GM15510 (cell line): ENCODE data around the gene RAB2B.

Source experiments
- POLR2A ChIP-seq: IDR thresholded peaks from 3 replicates; pipeline ENCODE4 v1.6.1; 2011; ENCODE audit warnings: borderline replicate concordance; ENCODE audit not compliant: insufficient read length; ENCODE audit errors: extremely low read depth

RAB2B gene

DNA sequence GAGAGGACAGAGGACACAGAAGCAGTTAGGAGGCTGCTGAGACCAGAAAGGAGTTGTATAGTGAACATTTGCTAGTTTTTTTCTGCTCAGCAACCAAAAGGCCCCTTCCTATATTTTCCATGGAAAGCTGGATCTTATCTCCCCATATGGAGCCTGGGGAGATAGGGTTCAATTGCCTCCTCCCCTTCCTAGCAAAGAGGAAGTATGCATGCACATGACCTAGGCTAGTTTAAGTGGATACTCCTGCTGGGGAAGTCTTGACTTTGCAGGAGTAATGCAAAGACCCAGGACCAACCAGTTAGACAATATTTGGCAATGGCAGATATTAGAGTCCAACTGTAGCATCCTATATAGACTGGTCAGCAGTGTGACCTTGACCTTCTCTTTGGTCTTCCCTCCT is 35.9 kb downstream of the RAB2B start:
- no peak for TF ChIP-seq POLR2A

DNA sequence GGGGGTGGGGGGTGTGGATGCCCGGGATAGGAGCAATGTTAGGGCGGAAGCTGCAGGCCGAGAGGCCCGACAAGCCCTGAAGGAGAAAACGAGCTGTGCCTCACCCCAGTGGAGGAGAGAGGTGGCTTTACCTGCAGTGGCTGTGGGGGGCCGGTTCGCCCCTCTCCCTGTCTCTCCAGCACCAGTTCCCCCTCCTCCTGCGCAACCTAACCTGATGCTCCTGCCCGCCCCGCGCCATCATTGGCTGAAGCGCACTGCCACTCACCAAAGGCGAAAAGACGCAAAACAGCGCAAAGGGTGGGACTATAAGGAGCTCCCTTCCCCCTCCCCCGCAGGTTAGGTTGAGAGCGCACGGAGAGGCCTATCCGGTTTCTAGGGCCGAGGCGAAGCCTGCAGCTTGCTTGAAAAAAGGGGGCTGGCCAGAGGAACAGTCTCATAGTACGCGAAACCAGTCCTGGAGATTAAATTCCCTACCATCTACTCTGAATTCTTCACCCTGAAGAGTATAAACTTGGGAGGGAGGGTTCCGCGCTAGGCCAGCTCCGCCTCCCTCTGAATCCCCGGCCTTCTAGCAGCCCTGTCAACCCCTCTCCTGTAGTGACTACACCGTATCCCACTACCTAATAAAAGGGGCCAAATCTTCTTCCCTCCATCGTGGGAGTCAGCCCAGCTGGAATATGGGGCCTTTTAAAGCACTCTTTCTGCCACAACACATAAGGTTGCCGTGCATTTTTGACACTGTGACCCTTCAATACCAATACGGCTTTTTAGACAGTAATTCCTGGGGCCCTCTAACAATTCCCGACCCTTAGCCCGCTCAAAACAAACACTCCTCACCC is 39.5 kb downstream of the RAB2B start:
- TF ChIP-seq POLR2A, result peak; percentile 51

DNA sequence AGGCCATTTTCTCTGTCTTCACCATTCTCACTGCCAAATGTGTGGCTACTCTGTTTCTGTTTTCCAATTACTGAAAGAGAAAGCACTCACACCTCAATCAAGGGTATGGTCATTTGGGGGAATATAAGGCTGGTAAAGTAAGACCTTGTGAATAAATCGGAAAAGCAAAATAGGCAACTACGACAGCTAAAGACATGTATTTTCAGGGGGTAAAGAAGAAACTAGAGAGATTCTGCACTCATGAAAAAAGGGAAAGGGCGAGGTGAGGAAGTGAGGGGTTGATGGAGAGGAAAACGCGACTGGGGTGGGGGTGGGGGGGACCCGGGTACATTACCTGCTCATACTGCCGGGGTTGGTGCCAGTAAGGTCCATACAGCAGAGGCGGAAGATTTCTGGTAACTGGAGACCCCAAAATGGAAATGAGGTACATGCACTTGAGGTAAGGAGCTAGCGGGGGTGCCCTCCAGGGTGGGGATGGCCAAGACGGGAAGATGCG is 40.1 kb downstream of the RAB2B start:
- no peak for TF ChIP-seq POLR2A

DNA sequence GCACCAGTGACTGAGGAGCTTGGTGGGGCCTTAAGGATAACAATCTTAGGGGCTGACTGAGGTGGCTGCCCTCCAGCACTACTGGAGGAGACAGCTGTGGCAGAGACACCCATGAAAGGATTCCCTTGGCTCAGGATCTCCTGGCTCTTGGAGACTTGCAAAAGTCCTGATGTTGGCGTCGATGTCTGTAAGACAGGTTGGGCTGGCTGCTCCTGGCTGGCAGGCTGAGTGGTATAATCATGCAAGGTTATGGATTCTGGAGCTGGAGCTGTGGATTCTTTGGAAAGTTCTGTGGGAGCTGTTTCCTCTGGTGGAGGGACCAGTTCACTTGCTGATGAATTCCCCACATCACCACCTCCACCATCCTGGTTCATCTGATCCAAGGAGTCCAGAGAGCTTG is 45.6 kb downstream of the RAB2B start:
- no peak for TF ChIP-seq POLR2A

DNA sequence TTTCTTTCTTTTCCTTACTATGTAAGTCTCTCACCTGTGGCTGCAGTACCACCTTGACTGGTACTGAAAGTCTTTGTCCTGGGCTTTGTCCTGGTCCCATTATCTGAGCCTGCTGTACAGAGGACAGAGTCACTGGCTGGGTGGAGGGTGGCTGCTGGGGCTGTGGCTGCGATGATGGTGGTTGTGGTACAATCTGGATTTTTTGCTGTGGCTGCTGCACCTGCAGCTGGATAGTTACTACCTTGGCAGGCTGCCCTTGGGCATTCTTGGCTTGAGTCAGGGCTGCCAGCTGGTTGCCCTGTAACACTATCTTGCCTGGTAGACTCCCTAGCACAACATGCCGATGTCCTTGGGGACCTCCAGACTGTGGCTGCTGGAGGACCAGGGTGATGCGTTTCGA is 47.8 kb downstream of the RAB2B start:
- TF ChIP-seq POLR2A, result no peak

DNA sequence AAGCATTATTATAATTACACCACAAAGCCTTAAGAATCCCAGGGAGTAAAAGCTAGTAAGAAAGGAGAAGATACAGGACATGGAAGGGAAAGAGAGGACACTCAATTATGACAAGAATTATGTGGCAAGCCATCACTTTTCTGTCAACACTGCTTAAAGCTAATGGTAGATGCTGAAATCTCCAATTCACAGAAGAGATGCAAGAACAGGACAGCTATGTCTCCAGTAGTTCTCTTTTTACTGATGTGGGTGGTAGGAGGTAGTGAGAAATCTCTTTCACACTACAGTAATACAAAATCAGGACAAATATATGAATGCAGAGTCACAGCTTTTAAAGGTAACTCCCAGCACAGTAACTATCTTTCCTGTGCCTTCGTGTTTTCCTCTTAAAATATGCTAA is 50.1 kb downstream of the RAB2B start:
- TF ChIP-seq POLR2A, result no peak

DNA sequence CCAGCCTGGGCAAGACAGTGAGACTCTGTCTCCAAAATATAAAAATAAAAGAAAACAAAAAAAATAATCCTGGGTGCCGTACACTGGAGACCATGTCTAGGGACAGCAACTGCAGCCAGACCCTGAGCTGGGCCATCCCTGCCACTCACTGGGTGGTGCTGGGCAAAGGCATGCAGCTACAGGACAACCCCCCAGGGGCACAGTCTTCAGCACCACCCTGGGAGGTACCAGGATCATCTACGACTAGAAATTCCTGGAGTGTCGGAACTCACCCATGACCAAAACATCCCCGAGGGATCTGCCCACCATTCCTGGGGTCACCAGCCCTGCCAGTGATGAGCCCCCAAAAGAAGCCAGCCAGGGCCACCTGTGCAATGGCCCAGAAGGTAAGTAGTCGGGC is 57.2 kb downstream of the RAB2B start:
- TF ChIP-seq POLR2A, result no peak

DNA sequence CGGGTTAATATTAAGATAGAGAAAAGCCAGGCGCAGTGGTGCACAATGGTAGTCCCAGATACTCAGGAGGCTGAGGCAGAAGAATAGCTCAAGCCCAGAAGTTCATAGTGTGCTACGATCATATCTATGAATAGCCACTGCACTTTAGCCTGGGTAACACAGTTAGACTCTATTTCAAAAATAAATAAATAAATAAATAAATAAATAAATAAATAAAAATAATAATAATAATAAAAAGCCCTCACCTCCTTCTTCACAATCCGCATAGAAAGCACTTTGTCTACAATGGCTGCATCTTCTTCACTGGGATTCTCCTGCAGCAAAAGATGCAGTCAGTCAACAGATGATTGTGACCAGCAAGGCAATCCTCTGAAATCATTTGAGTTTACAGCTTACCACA is 61.4 kb downstream of the RAB2B start:
- TF ChIP-seq POLR2A, result no peak

DNA sequence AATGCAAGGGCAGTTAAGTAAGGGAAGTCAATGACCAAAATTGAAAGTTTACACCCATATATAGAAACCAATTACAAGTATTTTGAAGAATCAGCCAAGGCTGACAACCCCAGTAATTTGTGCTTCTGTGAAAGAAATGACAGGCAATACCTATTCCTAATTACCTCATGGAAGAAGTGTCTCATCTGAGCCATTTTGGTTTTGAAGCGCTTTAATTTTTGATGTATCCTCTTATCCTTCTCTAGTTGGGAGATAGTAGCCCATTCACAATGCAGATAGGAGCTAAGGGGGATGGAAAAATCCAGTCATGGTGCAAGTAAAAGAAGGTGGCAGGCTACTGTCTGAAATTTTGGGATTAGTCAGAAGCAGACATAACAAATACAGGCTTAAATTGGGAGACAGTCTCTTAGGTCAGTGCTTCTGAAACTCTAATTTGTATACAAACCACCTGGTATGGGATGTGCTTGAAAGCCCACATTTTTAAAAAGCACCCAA is 62.6 kb downstream of the RAB2B start:
- no peak for TF ChIP-seq POLR2A
